ENCODE measurements around the gene TMEM258.

DNA sequence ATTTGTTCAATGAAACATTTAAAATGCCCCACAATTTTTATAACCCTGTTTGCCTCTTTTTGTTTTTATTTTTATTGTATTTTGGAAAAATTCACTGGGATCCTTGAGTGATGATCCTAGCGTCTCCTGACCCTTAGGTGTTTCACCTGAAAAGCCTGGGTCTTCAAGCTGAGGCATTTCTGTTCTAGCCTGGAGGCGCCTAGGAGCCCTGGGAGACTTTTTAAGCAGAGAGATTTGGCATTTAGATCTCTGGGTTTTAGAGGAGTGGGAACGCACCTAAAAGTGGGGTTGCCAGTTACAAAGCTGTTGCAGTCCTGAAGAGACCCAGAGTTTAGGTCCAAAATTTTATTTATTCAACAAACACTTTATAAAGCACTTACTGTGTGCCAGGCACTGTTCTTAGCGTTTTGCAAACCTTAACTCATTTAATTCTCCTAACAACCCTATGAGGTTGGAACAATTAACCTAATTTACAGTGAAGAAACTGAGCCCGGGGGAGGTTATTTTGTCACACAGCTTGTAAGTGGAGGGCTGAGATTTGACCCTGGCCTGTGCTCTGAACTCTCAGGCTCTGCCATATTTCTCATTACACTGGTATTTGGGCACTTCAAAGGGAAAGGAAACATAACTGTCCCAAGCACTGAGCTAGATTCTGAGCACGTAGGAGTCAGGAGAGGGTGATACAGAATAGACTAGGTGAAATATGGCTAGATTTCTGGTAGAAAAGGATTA is 25.2 kb upstream of the TMEM258 start:
- no peak for TF ChIP-seq CTCF (IDR thresholded peaks at IDR 0.05)
- no peak for TF ChIP-seq ZFX (IDR thresholded peaks at IDR 0.05; ENCODE audit: borderline replicate concordance)
